Umbilical cord (tissue), 2 donors: ENCODE results near the gene OSBPL6. TPM values are rescaled to one million over a fixed set of nuclear protein-coding genes. Genes with fewer than 3 reads are reported as not detected.
A peak's percentile ranks its signal among the peaks of the same experiment; 100 is the strongest.

Experiments used
- DNase-seq: peaks from one replicate; pipeline ENCODE4 v3.0.0-alpha.2; 2015; ENCODE audit warnings: low spot score
- total RNA-seq: library from RNA; depleted of rRNA; stranded (reverse); fragments of >200 nt; gene quantifications from one replicate; pipeline ENCODE4 v1.2.3, GENCODE V29; 2014; ENCODE audit warnings: low replicate concordance; ENCODE audit not compliant: insufficient read depth

Gene OSBPL6
- total RNA-seq, 1 donor from 2014 or later: 0.96 TPM

GRCh38 chr2:178271629-178272333 lies 77.5 kb downstream of the OSBPL6 start:
- DNase-seq: peak; percentile 49

GRCh38 chr2:178273787-178274360 lies 79.6 kb downstream of the OSBPL6 start:
- DNase-seq: no peak

GRCh38 chr2:178275600-178275999 lies 81.3 kb downstream of the OSBPL6 start:
- no peak for DNase-seq

GRCh38 chr2:178277741-178278197 lies 83.5 kb downstream of the OSBPL6 start:
- DNase-seq: no peak

GRCh38 chr2:178279142-178279541 lies 84.8 kb downstream of the OSBPL6 start:
- no peak for DNase-seq

GRCh38 chr2:178279636-178280035 lies 85.3 kb downstream of the OSBPL6 start:
- no peak for DNase-seq

- no peak for DNase-seq
Measured at GRCh38 chr2:178280244-178280852, 86.0 kb downstream of the OSBPL6 start.

- DNase-seq: peak; percentile 14
Measured at GRCh38 chr2:178282075-178282815, 87.9 kb downstream of the OSBPL6 start.

- DNase-seq: no peak
Measured at GRCh38 chr2:178283341-178283918, 89.1 kb downstream of the OSBPL6 start.

GRCh38 chr2:178284613-178285286 lies 90.4 kb downstream of the OSBPL6 start:
- DNase-seq: no peak

- DNase-seq: no peak
Measured at GRCh38 chr2:178285287-178285615, 90.9 kb downstream of the OSBPL6 start.

GRCh38 chr2:178286636-178287035 lies 92.3 kb downstream of the OSBPL6 start:
- DNase-seq: no peak

- no peak for DNase-seq
Measured at GRCh38 chr2:178287652-178288344, 93.5 kb downstream of the OSBPL6 start.

GRCh38 chr2:178291703-178292102 lies 97.4 kb downstream of the OSBPL6 start:
- DNase-seq: no peak

GRCh38 chr2:178292586-178292985 lies 98.3 kb downstream of the OSBPL6 start:
- DNase-seq: no peak

GRCh38 chr2:178295115-178295514 lies 100.8 kb downstream of the OSBPL6 start:
- no peak for DNase-seq

- DNase-seq: no peak
Measured at GRCh38 chr2:178295906-178296305, 101.6 kb downstream of the OSBPL6 start.

- DNase-seq: no peak
Measured at GRCh38 chr2:178296394-178297090, 102.2 kb downstream of the OSBPL6 start.

- DNase-seq: no peak
Measured at GRCh38 chr2:178297091-178297411, 102.7 kb downstream of the OSBPL6 start.

- DNase-seq: peak; percentile 12
Measured at GRCh38 chr2:178298785-178299212, 104.5 kb downstream of the OSBPL6 start.
